HepG2 (cell line): ENCODE data around the gene KXD1. TPM values are rescaled to one million over a fixed set of nuclear protein-coding genes. Genes with fewer than 3 reads are reported as not detected.
A peak's percentile ranks its signal among the peaks of the same experiment; 100 is the strongest.

Experiments
- BORCS8-MEF2B ChIP-seq: sonication (generic); formaldehyde crosslinking; IDR thresholded peaks from 2 replicates; pipeline ENCODE4 v1.8.0; 2022; ENCODE audit warnings: mild to moderate bottlenecking, missing genetic modification reagents
- HNRNPH1 ChIP-seq: fragments of 200-400 bp; formaldehyde crosslinking; optimal IDR thresholded peaks from 2 replicates; pipeline ENCODE3; 2017; ENCODE audit warnings: mild to moderate bottlenecking, low read depth, low read length
- PAWR ChIP-seq: sonication (generic); formaldehyde crosslinking; IDR thresholded peaks from 2 replicates; pipeline ENCODE4 v1.4.0; 2020; ENCODE audit warnings: missing genetic modification reagents, mild to moderate bottlenecking, borderline replicate concordance
- RARA ChIP-seq: IDR thresholded peaks from 2 replicates; pipeline ENCODE4 v1.6.1; 2016; ENCODE audit warnings: missing genetic modification reagents, missing compliant biosample characterization
- SIN3B ChIP-seq: fragments of 150-350 bp; IDR thresholded peaks from 2 replicates; pipeline ENCODE4 v1.6.1; 2014; ENCODE audit warnings: low read length
- TEAD2 ChIP-seq: sonication (generic); formaldehyde crosslinking; IDR thresholded peaks from 2 replicates; pipeline ENCODE4 v1.9.0; 2021; ENCODE audit warnings: missing genetic modification reagents
- THYN1 ChIP-seq: sonication (generic); formaldehyde crosslinking; IDR thresholded peaks from 2 replicates; pipeline ENCODE4 v1.8.1; 2023; ENCODE audit warnings: low read depth, mild to moderate bottlenecking, moderate library complexity, missing genetic modification reagents, borderline replicate concordance
- ZNF329 ChIP-seq: sonication (generic); formaldehyde crosslinking; IDR thresholded peaks from 2 replicates; pipeline ENCODE4 v1.9.0; 2021; ENCODE audit warnings: low read depth, mild to moderate bottlenecking, missing genetic modification reagents
- ZNF556 ChIP-seq: sonication (generic); formaldehyde crosslinking; IDR thresholded peaks from 2 replicates; pipeline ENCODE4 v1.4.0; 2020; ENCODE audit warnings: mild to moderate bottlenecking, missing genetic modification reagents, borderline replicate concordance
- ZNF614 ChIP-seq: IDR thresholded peaks from 2 replicates; pipeline ENCODE4 v1.6.1; 2018; ENCODE audit warnings: missing biosample characterization, missing genetic modification reagents, inconsistent platforms, borderline replicate concordance
- ZNF615 ChIP-seq: sonication (generic); formaldehyde crosslinking; IDR thresholded peaks from 2 replicates; pipeline ENCODE4 v1.5.0; 2020; ENCODE audit warnings: mild to moderate bottlenecking, missing genetic modification reagents, borderline replicate concordance
- ZNF775 ChIP-seq: sonication (generic); formaldehyde crosslinking; IDR thresholded peaks from 2 replicates; pipeline ENCODE4 v1.4.0; 2020; ENCODE audit warnings: missing genetic modification reagents, mild to moderate bottlenecking, moderate library complexity, borderline replicate concordance
- ZNF841 ChIP-seq: sonication (generic); formaldehyde crosslinking; IDR thresholded peaks from 2 replicates; pipeline ENCODE4 v1.8.1; 2023; ENCODE audit warnings: missing genetic modification reagents, borderline replicate concordance
- ZSCAN12 ChIP-seq: sonication (generic); formaldehyde crosslinking; IDR thresholded peaks from 2 replicates; pipeline ENCODE4 v1.9.0; 2021; ENCODE audit warnings: mild to moderate bottlenecking, missing genetic modification reagents
- ZSCAN30 ChIP-seq: sonication (generic); formaldehyde crosslinking; IDR thresholded peaks from 2 replicates; pipeline ENCODE4 v1.5.0; 2020; ENCODE audit warnings: mild to moderate bottlenecking, missing genetic modification reagents
- polyA plus RNA-seq, 8 experiments: library from polyadenylated mRNA; depleted of rRNA in 3 of 8; stranded (reverse) in 7 of 8; unstranded in 1 of 8; fragments of >200 nt; fragmentation: Illumina TruSeq in 4 of 8; extraction: Trizol in 4 of 8; gene quantifications; 2 replicates each; pipeline versions ENCODE4 v1.2.1 to v1.2.3, GENCODE V29; 2011 to 2016; ENCODE audit warnings: low read depth in 4 of 8, missing spikeins in 1 of 8, mixed read lengths in 1 of 8; ENCODE audit not compliant: insufficient read depth in 1 of 8
- total RNA-seq, 5 experiments: library from RNA; depleted of rRNA; stranded (reverse); fragments of >200 nt; fragmentation: Illumina TruSeq; extraction: Trizol; gene quantifications; 2 replicates each; pipeline ENCODE4 v1.2.3, GENCODE V29; 2016; ENCODE audit warnings: low read depth in 1 of 5
- TF ChIP-seq, protein P1 (sequence below), 2 experiments: IDR thresholded peaks; 2 replicates each; pipeline ENCODE4 v1.6.1; 2011 to 2012; ENCODE audit warnings: low read length in 2 of 2, borderline replicate concordance in 1 of 2, low read depth in 1 of 2, mild to moderate bottlenecking in 1 of 2, moderate library complexity in 1 of 2
- TF ChIP-seq, protein P2 (sequence below): sonication (generic); formaldehyde crosslinking; IDR thresholded peaks from 2 replicates; pipeline ENCODE4 v1.4.0; 2020; ENCODE audit warnings: missing genetic modification reagents, borderline replicate concordance
- TF ChIP-seq, protein P3 (sequence below): sonication (generic); formaldehyde crosslinking; IDR thresholded peaks from 2 replicates; pipeline ENCODE4 v1.8.0; 2022; ENCODE audit warnings: mild to moderate bottlenecking, missing genetic modification reagents; ENCODE audit not compliant: insufficient replicate concordance

Gene KXD1
- total and polyA plus RNA-seq, 2 of the 13 experiments (the other 11 are each of a cell fraction or from before 2014, with no cell fraction given): 44.6 to 143 TPM

DNA sequence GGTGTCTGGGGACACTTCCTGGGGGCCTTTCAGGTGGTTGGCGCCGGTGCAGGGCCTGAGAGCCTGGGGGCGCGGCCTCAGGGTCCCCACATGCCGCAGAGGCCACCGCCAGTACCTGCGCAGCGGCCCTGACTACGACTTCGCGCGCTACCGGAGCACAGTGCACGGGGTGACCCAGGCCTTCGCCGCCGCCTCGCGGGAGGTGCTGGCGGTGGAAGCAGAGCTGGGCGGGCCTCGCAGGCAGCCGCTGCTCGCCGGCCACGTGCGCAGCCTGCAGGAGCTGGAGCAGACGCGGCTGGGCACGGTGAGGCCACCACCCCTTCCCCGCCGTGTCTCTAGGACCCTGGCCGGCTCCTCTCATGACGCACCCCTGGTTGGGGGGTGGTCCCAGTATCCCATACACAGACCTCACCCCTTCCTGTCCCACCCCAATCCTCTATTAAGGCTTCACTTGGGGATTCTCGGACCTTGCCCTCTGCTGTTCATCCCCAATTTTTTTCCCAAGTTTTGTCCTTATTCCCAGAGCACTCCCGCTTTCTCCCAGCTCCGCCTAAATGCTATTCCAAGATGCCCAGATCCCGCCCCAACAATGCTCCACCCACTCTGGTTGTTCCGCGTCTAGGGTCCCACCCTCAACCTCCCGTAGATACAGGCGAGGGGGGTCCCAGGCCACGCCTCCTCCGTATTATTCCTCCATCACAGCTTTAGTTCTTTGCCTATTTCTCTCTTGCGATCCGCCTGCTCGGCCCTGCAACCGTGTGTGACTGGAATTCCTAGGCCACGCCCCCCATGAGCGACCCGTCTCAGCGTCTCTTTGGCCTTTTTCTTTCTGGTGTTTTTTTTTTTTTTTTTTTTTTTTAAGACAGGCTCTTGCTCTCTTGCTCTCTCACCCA, 32.0 kb downstream of the KXD1 start (continued):
- TF ChIP-seq, protein P1, sequence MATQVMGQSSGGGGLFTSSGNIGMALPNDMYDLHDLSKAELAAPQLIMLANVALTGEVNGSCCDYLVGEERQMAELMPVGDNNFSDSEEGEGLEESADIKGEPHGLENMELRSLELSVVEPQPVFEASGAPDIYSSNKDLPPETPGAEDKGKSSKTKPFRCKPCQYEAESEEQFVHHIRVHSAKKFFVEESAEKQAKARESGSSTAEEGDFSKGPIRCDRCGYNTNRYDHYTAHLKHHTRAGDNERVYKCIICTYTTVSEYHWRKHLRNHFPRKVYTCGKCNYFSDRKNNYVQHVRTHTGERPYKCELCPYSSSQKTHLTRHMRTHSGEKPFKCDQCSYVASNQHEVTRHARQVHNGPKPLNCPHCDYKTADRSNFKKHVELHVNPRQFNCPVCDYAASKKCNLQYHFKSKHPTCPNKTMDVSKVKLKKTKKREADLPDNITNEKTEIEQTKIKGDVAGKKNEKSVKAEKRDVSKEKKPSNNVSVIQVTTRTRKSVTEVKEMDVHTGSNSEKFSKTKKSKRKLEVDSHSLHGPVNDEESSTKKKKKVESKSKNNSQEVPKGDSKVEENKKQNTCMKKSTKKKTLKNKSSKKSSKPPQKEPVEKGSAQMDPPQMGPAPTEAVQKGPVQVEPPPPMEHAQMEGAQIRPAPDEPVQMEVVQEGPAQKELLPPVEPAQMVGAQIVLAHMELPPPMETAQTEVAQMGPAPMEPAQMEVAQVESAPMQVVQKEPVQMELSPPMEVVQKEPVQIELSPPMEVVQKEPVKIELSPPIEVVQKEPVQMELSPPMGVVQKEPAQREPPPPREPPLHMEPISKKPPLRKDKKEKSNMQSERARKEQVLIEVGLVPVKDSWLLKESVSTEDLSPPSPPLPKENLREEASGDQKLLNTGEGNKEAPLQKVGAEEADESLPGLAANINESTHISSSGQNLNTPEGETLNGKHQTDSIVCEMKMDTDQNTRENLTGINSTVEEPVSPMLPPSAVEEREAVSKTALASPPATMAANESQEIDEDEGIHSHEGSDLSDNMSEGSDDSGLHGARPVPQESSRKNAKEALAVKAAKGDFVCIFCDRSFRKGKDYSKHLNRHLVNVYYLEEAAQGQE (IDR thresholded peaks at IDR 0.05; ENCODE audit: borderline replicate concordance in 1 of 2, low read depth in 1 of 2, low read length in 2 of 2): 0 out of 4 replicates have a peak, but pooled peaks of 1 of the 2 experiments have one; percentile 15
- TF ChIP-seq ZSCAN30 (CRISPR knock-in tag) (peak; percentile 84; the same call in 1 of the 2 replicates), ZNF556 (no peak; the same call in 1 of the 2 replicates), ZNF329 (CRISPR knock-in tag) (peak; percentile 84), ZNF615 (CRISPR knock-in tag) (no peak), ZNF614 (CRISPR knock-in tag) (no peak; the same call in 1 of the 2 replicates), RARA (CRISPR knock-in tag) (peak; percentile 26; the same call in 1 of the 2 replicates), ZNF775 (CRISPR knock-in tag) (no peak), ZSCAN12 (CRISPR knock-in tag) (peak; percentile 96), BORCS8-MEF2B (peak; percentile 91), ZNF841 (CRISPR knock-in tag) (peak; percentile 69; the same call in 1 of the 2 replicates), SIN3B (no peak), THYN1 (CRISPR knock-in tag) (no peak), TEAD2 (peak; percentile 98), HNRNPH1 (no peak), PAWR (CRISPR knock-in tag) (no peak)
- TF ChIP-seq, protein P2, sequence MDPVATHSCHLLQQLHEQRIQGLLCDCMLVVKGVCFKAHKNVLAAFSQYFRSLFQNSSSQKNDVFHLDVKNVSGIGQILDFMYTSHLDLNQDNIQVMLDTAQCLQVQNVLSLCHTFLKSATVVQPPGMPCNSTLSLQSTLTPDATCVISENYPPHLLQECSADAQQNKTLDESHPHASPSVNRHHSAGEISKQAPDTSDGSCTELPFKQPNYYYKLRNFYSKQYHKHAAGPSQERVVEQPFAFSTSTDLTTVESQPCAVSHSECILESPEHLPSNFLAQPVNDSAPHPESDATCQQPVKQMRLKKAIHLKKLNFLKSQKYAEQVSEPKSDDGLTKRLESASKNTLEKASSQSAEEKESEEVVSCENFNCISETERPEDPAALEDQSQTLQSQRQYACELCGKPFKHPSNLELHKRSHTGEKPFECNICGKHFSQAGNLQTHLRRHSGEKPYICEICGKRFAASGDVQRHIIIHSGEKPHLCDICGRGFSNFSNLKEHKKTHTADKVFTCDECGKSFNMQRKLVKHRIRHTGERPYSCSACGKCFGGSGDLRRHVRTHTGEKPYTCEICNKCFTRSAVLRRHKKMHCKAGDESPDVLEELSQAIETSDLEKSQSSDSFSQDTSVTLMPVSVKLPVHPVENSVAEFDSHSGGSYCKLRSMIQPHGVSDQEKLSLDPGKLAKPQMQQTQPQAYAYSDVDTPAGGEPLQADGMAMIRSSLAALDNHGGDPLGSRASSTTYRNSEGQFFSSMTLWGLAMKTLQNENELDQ (CRISPR knock-in tag): no peak
- TF ChIP-seq, protein P3, sequence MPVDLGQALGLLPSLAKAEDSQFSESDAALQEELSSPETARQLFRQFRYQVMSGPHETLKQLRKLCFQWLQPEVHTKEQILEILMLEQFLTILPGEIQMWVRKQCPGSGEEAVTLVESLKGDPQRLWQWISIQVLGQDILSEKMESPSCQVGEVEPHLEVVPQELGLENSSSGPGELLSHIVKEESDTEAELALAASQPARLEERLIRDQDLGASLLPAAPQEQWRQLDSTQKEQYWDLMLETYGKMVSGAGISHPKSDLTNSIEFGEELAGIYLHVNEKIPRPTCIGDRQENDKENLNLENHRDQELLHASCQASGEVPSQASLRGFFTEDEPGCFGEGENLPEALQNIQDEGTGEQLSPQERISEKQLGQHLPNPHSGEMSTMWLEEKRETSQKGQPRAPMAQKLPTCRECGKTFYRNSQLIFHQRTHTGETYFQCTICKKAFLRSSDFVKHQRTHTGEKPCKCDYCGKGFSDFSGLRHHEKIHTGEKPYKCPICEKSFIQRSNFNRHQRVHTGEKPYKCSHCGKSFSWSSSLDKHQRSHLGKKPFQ (CRISPR knock-in tag): peak; percentile 95
